ENCODE data around the gene SEC16B. TPM values are rescaled to one million over a fixed set of nuclear protein-coding genes. Genes with fewer than 3 reads are reported as not detected.

Gene SEC16B
- total and polyA plus RNA-seq, 2 of the 8 experiments (the other 6 are each of a cell fraction or from before 2014, with no cell fraction given), result 0.56 to 0.94 TPM

- H3K9me3 ChIP-seq (ENCODE audit: insufficient read depth in 2 of 2, low read depth in 1 of 2, low read length in 1 of 2), result no peaks in the 10 kb centered on the region
- H4K5ac ChIP-seq (ENCODE audit: insufficient read length, low read depth, low read length), result no peak overlapping the region
- no peaks in the 10 kb centered on the region for H3K36me3 ChIP-seq (ENCODE audit: control insufficient read depth in 2 of 4, insufficient read depth in 4 of 4, low read length in 3 of 4)
- no peak overlapping the region for H2BK12ac ChIP-seq (ENCODE audit: low read depth, low read length)
- H3K79me2 ChIP-seq (ENCODE audit: control insufficient read depth in 1 of 2, insufficient read depth in 2 of 2, low read length in 2 of 2), result no peaks in the 10 kb centered on the region
- no peaks in the 10 kb centered on the region for H4K20me1 ChIP-seq (replicated peaks in 1 of 2; ENCODE audit: control insufficient read depth in 1 of 2, insufficient read depth in 2 of 2, low read length in 2 of 2)
- no peak for DNase-seq (ENCODE audit: low read depth in 1 of 2, low spot score in 2 of 2)
- FAIRE-seq, result no peak
- no peak overlapping the region for H4K8ac ChIP-seq (ENCODE audit: extremely low read depth, insufficient read depth, low read length)
- no peak overlapping the region for H3K4me3 ChIP-seq (ENCODE audit: extremely low read depth in 1 of 4, insufficient read depth in 2 of 4, low read depth in 3 of 4, low read length in 4 of 4)
- no peak overlapping the region for H3K14ac ChIP-seq (ENCODE audit: insufficient read length)
- CTCF ChIA-PET (ENCODE audit: partially characterized antibody), result interaction anchor here (1.0 to 5.3 kb wide), 4 partner anchors 9 to 22 kb away, joined by 3 to 52 read pairs (median 4); no protein-coding TSS in a partner anchor
- no peaks in the 10 kb centered on the region for H3K23me2 ChIP-seq (ENCODE audit: low read depth, low read length)
- H3K27me3 ChIP-seq (replicated peaks in 1 of 4; ENCODE audit: control insufficient read depth in 3 of 4, extremely low read depth in 1 of 4, insufficient read depth in 3 of 4, low read length in 3 of 4), result no peaks in the 10 kb centered on the region
- H3K9ac ChIP-seq (replicated peaks in 1 of 4; ENCODE audit: extremely low read depth in 1 of 4, low read depth in 3 of 4, low read length in 3 of 4), result no peak overlapping the region
- no peak overlapping the region for H3K56ac ChIP-seq (replicated peaks; ENCODE audit: insufficient read length, low read depth, low read length)
- no peak overlapping the region for H3K23ac ChIP-seq (ENCODE audit: insufficient read length)
- H2BK20ac ChIP-seq (ENCODE audit: low read length), result no peak overlapping the region
- H2AK5ac ChIP-seq (ENCODE audit: low read depth, low read length), result no peak overlapping the region
- WGBS, 2 experiments (ENCODE audit: extremely low coverage in 1 of 2, insufficient coverage in 1 of 2, insufficient read length in 1 of 2, insufficient replicate concordance in 2 of 2, low coverage in 1 of 2, low lambda C conversion rate in 2 of 2, missing lambda C conversion rate in 1 of 2), result 83% methylated on average over 1 of the region's 1 CpG; no CpG with 5 or more reads in 1 of the 2 experiments
- H2BK120ac ChIP-seq (replicated peaks; ENCODE audit: low read depth, low read length), result no peak overlapping the region
- no peak overlapping the region for H3K4ac ChIP-seq (replicated peaks; ENCODE audit: insufficient read length, low read depth, low read length)
- POLR2A ChIA-PET (ENCODE audit: partially characterized antibody), result no interaction called here
- no peaks in the 10 kb centered on the region for H3K79me1 ChIP-seq (ENCODE audit: low read depth, low read length)
- no peak overlapping the region for H3K18ac ChIP-seq (ENCODE audit: extremely low read depth, low read length)
- H2AFZ ChIP-seq (ENCODE audit: low read length), result no peak overlapping the region
- H3K4me2 ChIP-seq (ENCODE audit: insufficient read depth in 1 of 2, low read depth in 2 of 2, low read length in 2 of 2), result no peak overlapping the region
- no peak overlapping the region for H2BK5ac ChIP-seq (ENCODE audit: low read depth, low read length)
- no peak overlapping the region for H3K27ac ChIP-seq (ENCODE audit: low read depth, low read length)
- no peak overlapping the region for H4K91ac ChIP-seq (replicated peaks; ENCODE audit: insufficient read length, low read length)
- no peak overlapping the region for H2BK15ac ChIP-seq (ENCODE audit: low read length)
- H3K4me1 ChIP-seq (replicated peaks in 1 of 4; ENCODE audit: control insufficient read depth in 3 of 4, insufficient read depth in 4 of 4, low read length in 3 of 4), result no peaks in the 10 kb centered on the region
- no peak for TF ChIP-seq BRCA1 (IDR thresholded peaks at IDR 0.05; ENCODE audit: low read depth, low read length)
- TF ChIP-seq, protein P1, sequence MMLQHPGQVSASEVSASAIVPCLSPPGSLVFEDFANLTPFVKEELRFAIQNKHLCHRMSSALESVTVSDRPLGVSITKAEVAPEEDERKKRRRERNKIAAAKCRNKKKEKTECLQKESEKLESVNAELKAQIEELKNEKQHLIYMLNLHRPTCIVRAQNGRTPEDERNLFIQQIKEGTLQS (IDR thresholded peaks at IDR 0.05; ENCODE audit: insufficient read depth, low read depth, low read length), result no peak
- TF ChIP-seq FOSL1 (IDR thresholded peaks at IDR 0.05; ENCODE audit: insufficient read depth, low read depth, low read length), result no peak
- TF ChIP-seq, protein P2, sequence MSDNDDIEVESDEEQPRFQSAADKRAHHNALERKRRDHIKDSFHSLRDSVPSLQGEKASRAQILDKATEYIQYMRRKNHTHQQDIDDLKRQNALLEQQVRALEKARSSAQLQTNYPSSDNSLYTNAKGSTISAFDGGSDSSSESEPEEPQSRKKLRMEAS (IDR thresholded peaks at IDR 0.05), result no peak
- no peak for TF ChIP-seq POLR2AphosphoS5 (IDR thresholded peaks at IDR 0.05; ENCODE audit: low read depth, low read length)
- no peak for TF ChIP-seq USF2 (IDR thresholded peaks at IDR 0.05; ENCODE audit: low read length)
- no peak for TF ChIP-seq KDM5A (IDR thresholded peaks at IDR 0.05; ENCODE audit: low read length)
- TF ChIP-seq NANOG (IDR thresholded peaks at IDR 0.05; ENCODE audit: insufficient read depth, low read depth, low read length, poor library complexity, severe bottlenecking), result no peak
- TF ChIP-seq PHF8 (conservative IDR thresholded peaks at IDR 0.05; ENCODE audit: low read depth, low read length), result no peak
- no peak for TF ChIP-seq TCF12 (IDR thresholded peaks at IDR 0.05; ENCODE audit: low read depth, low read length)
- TF ChIP-seq RFX5 (IDR thresholded peaks at IDR 0.05; ENCODE audit: borderline replicate concordance, low read depth, low read length), result no peak
- TF ChIP-seq SIN3A (conservative IDR thresholded peaks at IDR 0.05 in 1 of 2, IDR thresholded peaks at IDR 0.05 in 1 of 2; ENCODE audit: low read depth in 1 of 2, low read length in 2 of 2), result no peak
Observed at GRCh38 chr1:177905686-177906085, 64.2 kb downstream of the SEC16B start.

Data from H1 (cell line).